ENCODE data around the gene BMP15. TPM values are rescaled to one million over a fixed set of nuclear protein-coding genes. Genes with fewer than 3 reads are reported as not detected.

BMP15 gene
- total RNA-seq, 6 donors from 2014 or later: not detected

GRCh38 chrX:50962156-50962555, 51.6 kb downstream of the BMP15 start:
- Histone ChIP-seq H3K4me3 (no peak overlapping the region), H3K27me3 (no peaks in the 10 kb centered on the region), H3K9me3 (no peaks in the 10 kb centered on the region), H3K36me3 (no peaks in the 10 kb centered on the region), H3K27ac (no peak overlapping the region), H3K4me1 (no peaks in the 10 kb centered on the region)
- TF ChIP-seq EP300 (IDR thresholded peaks at IDR 0.05) (no peak), CTCF (IDR thresholded peaks at IDR 0.05) (no peak), POLR2AphosphoS5 (IDR thresholded peaks at IDR 0.05) (no peak), POLR2A (IDR thresholded peaks at IDR 0.05) (no peak)
- no peak for DNase-seq
- WGBS, 2 donors: 69 to 77% methylated on average over 3 of the region's 3 CpGs
- ATAC-seq (ENCODE audit: low FRiP score in 2 of 2): no peak

DNA sequence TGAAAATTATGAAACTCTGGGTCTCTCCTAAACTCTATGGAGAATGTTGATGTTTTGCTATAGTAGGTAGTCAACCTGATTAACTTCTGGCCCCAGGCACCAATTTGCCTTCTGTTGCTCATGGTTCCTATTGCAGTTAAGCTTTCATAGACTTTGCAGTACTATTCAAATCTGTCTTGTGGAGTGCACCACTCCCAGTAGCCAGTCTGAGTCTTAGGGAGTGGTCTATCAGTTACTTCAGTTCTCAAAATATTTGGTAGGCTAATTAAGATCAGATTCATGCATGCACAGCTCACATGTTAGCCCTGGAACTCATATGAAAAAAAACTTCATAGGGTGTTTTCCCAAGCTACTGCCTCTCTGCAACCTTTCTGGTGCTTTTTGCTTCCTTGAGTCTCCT, 53.3 kb downstream of the BMP15 start:
- no peak for TF ChIP-seq CTCF (IDR thresholded peaks at IDR 0.05)
- no peak for TF ChIP-seq POLR2AphosphoS5 (IDR thresholded peaks at IDR 0.05)
- TF ChIP-seq POLR2A (IDR thresholded peaks at IDR 0.05): no peak
- TF ChIP-seq EP300 (IDR thresholded peaks at IDR 0.05): no peak

More for the DNA sequence above, 53.3 kb downstream of the BMP15 start:
- DNase-seq (no peak), ATAC-seq (ENCODE audit: low FRiP score in 2 of 2) (no peak)
- Histone ChIP-seq H3K4me1 (no peaks in the 10 kb centered on the region), H3K9me3 (no peaks in the 10 kb centered on the region), H3K4me3 (no peak overlapping the region), H3K27me3 (no peaks in the 10 kb centered on the region), H3K27ac (no peak overlapping the region), H3K36me3 (no peaks in the 10 kb centered on the region)

Other genes with a start within 250 kb of the BMP15 start
- 10 to 100 TPM; 26.7 to 51.4 (median 35.3) TPM for gene SHROOM4, start 96.5 kb upstream of the BMP15 start, total RNA-seq